ENCODE data around the gene KLHDC8B. TPM values are rescaled to one million over a fixed set of nuclear protein-coding genes. Genes with fewer than 3 reads are reported as not detected.

KLHDC8B gene
- total and polyA plus RNA-seq, 11 donors, result 66.3 to 138 (median 112) TPM

- intact Hi-C loops (cut with DNase I), result loop anchor here in 5 of 10 donors (1.0 to 10.0 kb wide), 6 partner anchors 13 to 541 kb away; partner anchors contain the start of genes QRICH1 (in 3 of the 5), KLHDC8B (in 2 of the 5), APEH (in 1 of the 5) and CCDC71 (in 1 of the 5)
Measured at GRCh38 chr3:49133226-49133951, 38.0 kb upstream of the KLHDC8B start.

GRCh38 chr3:49134471-49135265 lies 36.7 kb upstream of the KLHDC8B start:
- H3K27ac ChIP-seq, result peak overlapping the region in 11 of 12 donors; percentile 87 to 99 (median 94)
- H3K27me3 ChIP-seq, result no peaks in the 10 kb centered on the region
- ATAC-seq, result no peak
- intact Hi-C loops (cut with DNase I), result loop anchor here in 3 of 10 donors (5.0 to 10.0 kb wide), 3 partner anchors 33 to 540 kb away; partner anchors contain the start of genes KLHDC8B (in 2 of the 3), APEH (in 1 of the 3) and CCDC71 (in 1 of the 3)
- DNase-seq, result no peak
- peaks cover 8 to 40% (median 30%) of the 10 kb centered on the region in 12 donors for H3K4me1 ChIP-seq
- no peaks in the 10 kb centered on the region for H3K9me3 ChIP-seq
- H3K4me3 ChIP-seq, result peak overlapping the region in 5 of 12 donors; percentile 77 to 90 (median 84)
- TF ChIP-seq CTCF (IDR thresholded peaks at IDR 0.05), result peak in 1 of 12 donors; percentile 15
- TF ChIP-seq POLR2A (IDR thresholded peaks at IDR 0.05), result no peak
- WGBS, 4 donors, result 60 to 79% (median 64%) methylated on average over 2 to 3 of the region's 3 CpGs
- H3K36me3 ChIP-seq, result peaks cover 0 to 16% (median 13%) of the 10 kb centered on the region in 9 donors

More at GRCh38 chr3:49133226-49133951, 38.0 kb upstream of the KLHDC8B start:
- Histone ChIP-seq H3K4me1 (peaks cover 8 to 48% (median 30%) of the 10 kb centered on the region in 12 donors), H3K4me3 (peak overlapping the region; percentile 62 to 90 (median 80)), H3K27me3 (no peaks in the 10 kb centered on the region), H3K27ac (peak overlapping the region; percentile 87 to 99 (median 94)), H3K9me3 (no peaks in the 10 kb centered on the region), H3K36me3 (peaks cover 2 to 29% (median 25%) of the 10 kb centered on the region in 9 donors)
- DNase-seq (peak; percentile 87 to 92 (median 91)), ATAC-seq (peak; percentile 79 to 91 (median 83))
- 0 to 3% (median 0%) methylated on average over 28 to 30 of the region's 30 CpGs for WGBS, 4 donors
- TF ChIP-seq CTCF (IDR thresholded peaks at IDR 0.05), result no peak
- TF ChIP-seq POLR2A (IDR thresholded peaks at IDR 0.05), result peak in 1 of 2 donors; percentile 26

- H3K4me3 ChIP-seq, result no peak overlapping the region
- no peak for TF ChIP-seq POLR2A (IDR thresholded peaks at IDR 0.05)
- no peak for TF ChIP-seq CTCF (IDR thresholded peaks at IDR 0.05)
- 90 to 91% (median 91%) methylated on average over 4 of the region's 4 CpGs for WGBS, 4 donors
- intact Hi-C loops (cut with DNase I), result loop anchor here in 1 of 10 donors (10.0 kb wide), 1 partner anchor 539 kb away; the partner anchor contains the start of gene APEH
- DNase-seq (no peak), ATAC-seq (no peak)
- peaks cover 8 to 31% (median 22%) of the 10 kb centered on the region in 12 donors for H3K4me1 ChIP-seq
- no peaks in the 10 kb centered on the region for H3K9me3 ChIP-seq
- no peak overlapping the region for H3K27ac ChIP-seq
- H3K36me3 ChIP-seq, result peaks cover 0 to 8% (median 4%) of the 10 kb centered on the region in 9 donors
- no peaks in the 10 kb centered on the region for H3K27me3 ChIP-seq
Measured at GRCh38 chr3:49135499-49135898, 35.9 kb upstream of the KLHDC8B start.

All from heart left ventricle (tissue), 16 donors.